PC-9 (cell line): ENCODE results near the gene ERICH2.

Experiments used
- EZH2 ChIP-seq: fragments of 200-600 bp; sonication (generic); IDR thresholded peaks from 2 replicates; pipeline ENCODE4 v1.8.0; 2017; ENCODE audit warnings: antibody characterized with exemption, low read depth
- TF ChIP-seq, protein P1 (sequence below): fragments of 200-600 bp; sonication (generic); conservative IDR thresholded peaks from 2 replicates; pipeline ENCODE4 v1.6.1; 2017; ENCODE audit warnings: mixed run types, antibody characterized with exemption, mild to moderate bottlenecking, moderate library complexity

DNA sequence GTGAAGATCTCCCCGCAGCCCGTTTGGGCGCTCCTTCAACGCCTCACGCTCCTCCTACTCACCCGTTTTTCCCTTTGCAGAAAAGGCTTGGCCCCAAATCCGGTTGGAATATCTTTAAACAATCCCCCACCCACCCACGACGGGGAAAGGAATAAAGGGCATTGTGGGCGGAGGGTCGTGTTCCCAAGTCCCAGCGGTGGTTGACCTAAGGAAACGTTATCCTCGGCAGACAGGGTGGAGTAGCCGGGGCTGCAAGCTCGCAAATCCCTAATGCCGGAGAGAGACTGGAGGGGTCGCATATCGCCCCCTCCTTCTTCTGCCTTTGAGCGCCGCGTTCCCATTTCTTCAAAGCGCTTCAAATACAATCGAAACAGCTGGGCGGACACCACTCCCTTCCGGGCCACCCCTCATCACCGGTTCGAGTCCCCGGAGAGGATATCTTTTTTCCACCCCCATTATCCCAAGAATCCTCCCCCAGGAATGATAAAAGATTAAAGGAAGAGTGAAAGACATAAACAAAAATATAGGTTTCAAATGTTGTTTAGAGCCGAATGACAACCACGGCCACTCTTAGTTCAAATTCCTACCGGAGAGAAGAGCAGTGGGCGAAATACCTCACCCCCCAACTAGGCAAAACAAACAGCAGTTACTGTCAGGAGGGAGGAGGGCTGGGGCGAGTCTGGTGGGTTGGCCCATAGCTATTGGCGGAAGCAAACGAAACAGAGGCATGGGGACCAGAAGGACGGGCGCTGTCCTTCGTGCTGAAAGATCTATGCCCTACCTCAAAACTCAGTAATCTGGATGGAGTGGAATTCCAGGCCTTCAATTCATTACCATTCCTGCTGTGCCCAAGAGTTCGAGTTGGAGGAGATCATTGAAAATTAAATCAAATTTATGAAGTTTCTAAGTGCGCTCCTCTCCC, 43.7 kb downstream of the ERICH2 start:
- TF ChIP-seq, protein P1, sequence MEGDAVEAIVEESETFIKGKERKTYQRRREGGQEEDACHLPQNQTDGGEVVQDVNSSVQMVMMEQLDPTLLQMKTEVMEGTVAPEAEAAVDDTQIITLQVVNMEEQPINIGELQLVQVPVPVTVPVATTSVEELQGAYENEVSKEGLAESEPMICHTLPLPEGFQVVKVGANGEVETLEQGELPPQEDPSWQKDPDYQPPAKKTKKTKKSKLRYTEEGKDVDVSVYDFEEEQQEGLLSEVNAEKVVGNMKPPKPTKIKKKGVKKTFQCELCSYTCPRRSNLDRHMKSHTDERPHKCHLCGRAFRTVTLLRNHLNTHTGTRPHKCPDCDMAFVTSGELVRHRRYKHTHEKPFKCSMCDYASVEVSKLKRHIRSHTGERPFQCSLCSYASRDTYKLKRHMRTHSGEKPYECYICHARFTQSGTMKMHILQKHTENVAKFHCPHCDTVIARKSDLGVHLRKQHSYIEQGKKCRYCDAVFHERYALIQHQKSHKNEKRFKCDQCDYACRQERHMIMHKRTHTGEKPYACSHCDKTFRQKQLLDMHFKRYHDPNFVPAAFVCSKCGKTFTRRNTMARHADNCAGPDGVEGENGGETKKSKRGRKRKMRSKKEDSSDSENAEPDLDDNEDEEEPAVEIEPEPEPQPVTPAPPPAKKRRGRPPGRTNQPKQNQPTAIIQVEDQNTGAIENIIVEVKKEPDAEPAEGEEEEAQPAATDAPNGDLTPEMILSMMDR = no peak
- no peak for TF ChIP-seq EZH2
